Left lung (tissue), 10 donors: Measurements from ENCODE around the gene SEL1L3. TPM values are rescaled to one million over a fixed set of nuclear protein-coding genes. Genes with fewer than 3 reads are reported as not detected.

Experiments
- ATAC-seq: fragments of 200-7000 bp; cut with Tn5 transposase; one replicate; pipeline ENCODE4 v1.9.1; 2020; ENCODE audit warnings: moderate library complexity
- DNase-seq, 4 donors: peaks; one replicate each; pipeline ENCODE4 v3.0.0-alpha.2; 2013 to 2020
- H3K27ac ChIP-seq, 2 donors: fragments of 200-600 bp; sonication (generic) in 1 of 2; one replicate each; pipeline versions ENCODE4 v1.5.0 to v1.8.0; 2020 to 2021
- H3K27me3 ChIP-seq, 2 donors: fragments of 200-600 bp; sonication (generic) in 1 of 2; one replicate each; pipeline versions ENCODE4 v1.5.0 to v1.8.0; 2020 to 2021
- H3K36me3 ChIP-seq, 2 donors: fragments of 200-600 bp; sonication (generic) in 1 of 2; one replicate each; pipeline versions ENCODE4 v1.5.0 to v1.8.0; 2020 to 2021
- H3K4me1 ChIP-seq, 2 donors: fragments of 200-600 bp; one replicate each; pipeline ENCODE4 v1.8.0; 2021
- H3K4me3 ChIP-seq, 2 donors: fragments of 200-600 bp; sonication (generic) in 1 of 2; one replicate each; pipeline versions ENCODE4 v1.5.0 to v1.8.0; 2020 to 2021; ENCODE audit warnings: mild to moderate bottlenecking in 1 of 2
- H3K9me3 ChIP-seq, 2 donors: fragments of 200-600 bp; sonication (generic) in 1 of 2; one replicate each; pipeline versions ENCODE4 v1.5.0 to v1.8.0; 2020 to 2021
- intact Hi-C, 2 donors: fragments of 100-400 bp; cut with DNase I; formaldehyde crosslinking; loops; one replicate each; pipeline versions ENCODE4 v1.11.2 to v1.14.2; 2022
- polyA plus RNA-seq, 6 donors: library from polyadenylated mRNA; unstranded; fragments of 120-200 nt; gene quantifications; one replicate each; pipeline ENCODE4 v1.2.1, GENCODE V29; 2013; ENCODE audit not compliant: insufficient read length in 6 of 6
- total RNA-seq, 2 donors: library from RNA; stranded (reverse); fragmentation: NEBNext Ultra II Directional; extraction: Animal tissue kit (Norgen Biotek cat#: 25700); gene quantifications; one replicate each; pipeline ENCODE4 v1.2.1, GENCODE V29; 2021
- TF ChIP-seq, protein P1 (sequence below), 2 donors: fragments of 200-600 bp; sonication (generic) in 1 of 2; IDR thresholded peaks; one replicate each; pipeline versions ENCODE4 v1.5.0 to v1.8.0; 2021; ENCODE audit warnings: antibody characterized with exemption in 2 of 2
- donor health status: DM: no; HTN: yes; CAD: no.
- donor health status: DM: no; HTN: no; CAD: no.

SEL1L3 gene
- total and polyA plus RNA-seq, 8 donors = 88.1 to 191 (median 114) TPM

DNA sequence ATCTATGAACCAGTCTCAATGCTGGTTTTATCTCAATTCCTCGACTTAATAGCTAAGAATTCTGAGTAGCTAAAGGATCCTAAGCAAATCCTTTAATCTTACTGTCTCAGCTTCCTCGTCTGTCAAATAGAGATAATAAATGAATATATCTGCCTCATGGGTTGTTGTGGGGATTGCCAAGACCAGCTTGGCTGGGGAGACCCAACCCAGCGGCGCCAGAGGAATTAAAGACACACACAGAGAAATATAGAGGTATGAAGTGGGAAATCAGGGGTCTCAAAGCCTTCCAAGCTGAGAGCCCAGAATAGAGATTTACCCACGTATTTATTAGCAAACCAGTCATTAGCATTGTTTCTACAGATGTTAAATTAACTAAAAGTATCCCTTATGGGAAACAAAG lies 165.3 kb downstream of the SEL1L3 start:
- Histone ChIP-seq H3K9me3 (no peaks in the 10 kb centered on the region), H3K27me3 (no peaks in the 10 kb centered on the region), H3K4me3 (no peak overlapping the region), H3K27ac (no peak overlapping the region), H3K36me3 (no peaks in the 10 kb centered on the region), H3K4me1 (no peaks in the 10 kb centered on the region)
- DNase-seq (no peak), ATAC-seq (no peak)
- TF ChIP-seq, protein P1, sequence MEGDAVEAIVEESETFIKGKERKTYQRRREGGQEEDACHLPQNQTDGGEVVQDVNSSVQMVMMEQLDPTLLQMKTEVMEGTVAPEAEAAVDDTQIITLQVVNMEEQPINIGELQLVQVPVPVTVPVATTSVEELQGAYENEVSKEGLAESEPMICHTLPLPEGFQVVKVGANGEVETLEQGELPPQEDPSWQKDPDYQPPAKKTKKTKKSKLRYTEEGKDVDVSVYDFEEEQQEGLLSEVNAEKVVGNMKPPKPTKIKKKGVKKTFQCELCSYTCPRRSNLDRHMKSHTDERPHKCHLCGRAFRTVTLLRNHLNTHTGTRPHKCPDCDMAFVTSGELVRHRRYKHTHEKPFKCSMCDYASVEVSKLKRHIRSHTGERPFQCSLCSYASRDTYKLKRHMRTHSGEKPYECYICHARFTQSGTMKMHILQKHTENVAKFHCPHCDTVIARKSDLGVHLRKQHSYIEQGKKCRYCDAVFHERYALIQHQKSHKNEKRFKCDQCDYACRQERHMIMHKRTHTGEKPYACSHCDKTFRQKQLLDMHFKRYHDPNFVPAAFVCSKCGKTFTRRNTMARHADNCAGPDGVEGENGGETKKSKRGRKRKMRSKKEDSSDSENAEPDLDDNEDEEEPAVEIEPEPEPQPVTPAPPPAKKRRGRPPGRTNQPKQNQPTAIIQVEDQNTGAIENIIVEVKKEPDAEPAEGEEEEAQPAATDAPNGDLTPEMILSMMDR (IDR thresholded peaks at IDR 0.05) = no peak
- intact Hi-C loops = no loop called here

Other genes starting within 250 kb of the SEL1L3 start
- gene SLC34A2, start 207.1 kb downstream of the SEL1L3 start, total RNA-seq = 1,000 to 10,000 TPM; 2,023 to 3,249 TPM
- gene SLC34A2, start 207.1 kb downstream of the SEL1L3 start, polyA plus RNA-seq = 100 to 1,000 TPM; 140 to 463 (median 317) TPM
- 10 to 100 TPM; 20.1 to 28.4 TPM for gene SMIM20, start 51.2 kb upstream of the SEL1L3 start, total RNA-seq
- gene SMIM20, start 51.2 kb upstream of the SEL1L3 start, polyA plus RNA-seq = 10 to 100 TPM; 40.5 to 48.6 (median 41.7) TPM